ENCODE data around the gene GPR119. TPM values are rescaled to one million over a fixed set of nuclear protein-coding genes. Genes with fewer than 3 reads are reported as not detected.

GPR119 gene
- total and polyA plus RNA-seq, 2 experiments from 2014 or later: 0.39 to 1.4 TPM

- WGBS (ENCODE audit: low lambda C conversion rate, missing lambda C conversion rate): 79% methylated on average over 4 of the region's 4 CpGs
- H3K9me2 ChIP-seq (replicated peaks; ENCODE audit: insufficient read depth): no peaks in the 10 kb centered on the region
- no peaks in the 10 kb centered on the region for H4K20me1 ChIP-seq (ENCODE audit: insufficient read depth, poor library complexity, severe bottlenecking)
- H3K79me2 ChIP-seq: no peaks in the 10 kb centered on the region
- H3K4me3 ChIP-seq: no peak overlapping the region
- H3K9me3 ChIP-seq (ENCODE audit: low read depth): no peaks in the 10 kb centered on the region
- H2AFZ ChIP-seq: no peak overlapping the region
- no peak for DNase-seq (ENCODE audit: low spot score)
- no peaks in the 10 kb centered on the region for H3K4me1 ChIP-seq (ENCODE audit: insufficient read depth)
- no peak overlapping the region for H3K27ac ChIP-seq
- no peaks in the 10 kb centered on the region for H3K27me3 ChIP-seq
- no peaks in the 10 kb centered on the region for H3K36me3 ChIP-seq (replicated peaks; ENCODE audit: insufficient read depth, low read depth)
- no peak overlapping the region for H3K4me2 ChIP-seq
- TF ChIP-seq EZH2 (IDR thresholded peaks at IDR 0.05; ENCODE audit: borderline replicate concordance) (no peak), EZH2phosphoT487 (IDR thresholded peaks at IDR 0.05; ENCODE audit: low read depth, severe bottlenecking, unreplicated experiment) (no peak), CTCF (IDR thresholded peaks at IDR 0.05; ENCODE audit: poor library complexity) (no peak)
Measured at GRCh38 chrX:130418740-130419139, 33.3 kb upstream of the GPR119 start.

- Histone ChIP-seq H3K79me2 (no peaks in the 10 kb centered on the region), H3K36me3 (replicated peaks; ENCODE audit: insufficient read depth, low read depth) (no peaks in the 10 kb centered on the region), H3K27ac (no peak overlapping the region), H4K20me1 (ENCODE audit: insufficient read depth, poor library complexity, severe bottlenecking) (no peaks in the 10 kb centered on the region), H3K4me3 (no peak overlapping the region), H3K9me3 (ENCODE audit: low read depth) (no peaks in the 10 kb centered on the region), H2AFZ (no peak overlapping the region), H3K27me3 (no peaks in the 10 kb centered on the region), H3K4me2 (no peak overlapping the region), H3K9me2 (replicated peaks; ENCODE audit: insufficient read depth) (no peaks in the 10 kb centered on the region), H3K4me1 (ENCODE audit: insufficient read depth) (no peaks in the 10 kb centered on the region)
- TF ChIP-seq EZH2phosphoT487 (IDR thresholded peaks at IDR 0.05; ENCODE audit: low read depth, severe bottlenecking, unreplicated experiment) (no peak), EZH2 (IDR thresholded peaks at IDR 0.05; ENCODE audit: borderline replicate concordance) (no peak), CTCF (IDR thresholded peaks at IDR 0.05; ENCODE audit: poor library complexity) (no peak)
- DNase-seq (ENCODE audit: low spot score): no peak
- WGBS (ENCODE audit: low lambda C conversion rate, missing lambda C conversion rate): 57% methylated on average over 2 of the region's 2 CpGs
Measured at GRCh38 chrX:130418066-130418465, 32.6 kb upstream of the GPR119 start.

- H3K27me3 ChIP-seq: no peaks in the 10 kb centered on the region
- H3K9me2 ChIP-seq (replicated peaks; ENCODE audit: insufficient read depth): no peaks in the 10 kb centered on the region
- no peak overlapping the region for H3K4me2 ChIP-seq
- no peaks in the 10 kb centered on the region for H3K79me2 ChIP-seq
- no peak for DNase-seq (ENCODE audit: low spot score)
- H3K4me3 ChIP-seq: no peak overlapping the region
- H3K36me3 ChIP-seq (replicated peaks; ENCODE audit: insufficient read depth, low read depth): no peaks in the 10 kb centered on the region
- H3K27ac ChIP-seq: no peak overlapping the region
- no peaks in the 10 kb centered on the region for H3K9me3 ChIP-seq (ENCODE audit: low read depth)
- H2AFZ ChIP-seq: no peak overlapping the region
- WGBS (ENCODE audit: low lambda C conversion rate, missing lambda C conversion rate): 71% methylated on average over 4 of the region's 4 CpGs
- no peaks in the 10 kb centered on the region for H4K20me1 ChIP-seq (ENCODE audit: insufficient read depth, poor library complexity, severe bottlenecking)
- no peaks in the 10 kb centered on the region for H3K4me1 ChIP-seq (ENCODE audit: insufficient read depth)
- TF ChIP-seq EZH2 (IDR thresholded peaks at IDR 0.05; ENCODE audit: borderline replicate concordance) (no peak), CTCF (IDR thresholded peaks at IDR 0.05; ENCODE audit: poor library complexity) (no peak), EZH2phosphoT487 (IDR thresholded peaks at IDR 0.05; ENCODE audit: low read depth, severe bottlenecking, unreplicated experiment) (no peak)
Measured at GRCh38 chrX:130416785-130417184, 31.3 kb upstream of the GPR119 start.

- Histone ChIP-seq H3K27me3 (no peaks in the 10 kb centered on the region), H3K27ac (no peak overlapping the region), H3K4me3 (no peak overlapping the region), H3K4me2 (no peak overlapping the region), H3K4me1 (ENCODE audit: insufficient read depth) (no peaks in the 10 kb centered on the region), H3K79me2 (no peaks in the 10 kb centered on the region), H4K20me1 (ENCODE audit: insufficient read depth, poor library complexity, severe bottlenecking) (no peaks in the 10 kb centered on the region), H3K9me2 (replicated peaks; ENCODE audit: insufficient read depth) (no peaks in the 10 kb centered on the region), H3K9me3 (ENCODE audit: low read depth) (no peaks in the 10 kb centered on the region), H2AFZ (no peak overlapping the region), H3K36me3 (replicated peaks; ENCODE audit: insufficient read depth, low read depth) (no peaks in the 10 kb centered on the region)
- WGBS (ENCODE audit: low lambda C conversion rate, missing lambda C conversion rate): 90% methylated on average over 7 of the region's 7 CpGs
- TF ChIP-seq EZH2 (IDR thresholded peaks at IDR 0.05; ENCODE audit: borderline replicate concordance): no peak
- TF ChIP-seq CTCF (IDR thresholded peaks at IDR 0.05; ENCODE audit: poor library complexity): no peak
- no peak for DNase-seq (ENCODE audit: low spot score)
Measured at GRCh38 chrX:130415201-130415600, 29.7 kb upstream of the GPR119 start.
